IPS-NIHi11 (cell line): ENCODE measurements around the gene USP40.

Experiments
- DNase-seq: peaks from one replicate; pipeline ENCODE4 v3.0.0; 2012; ENCODE audit warnings: mixed read lengths, low spot score

USP40 gene

DNA sequence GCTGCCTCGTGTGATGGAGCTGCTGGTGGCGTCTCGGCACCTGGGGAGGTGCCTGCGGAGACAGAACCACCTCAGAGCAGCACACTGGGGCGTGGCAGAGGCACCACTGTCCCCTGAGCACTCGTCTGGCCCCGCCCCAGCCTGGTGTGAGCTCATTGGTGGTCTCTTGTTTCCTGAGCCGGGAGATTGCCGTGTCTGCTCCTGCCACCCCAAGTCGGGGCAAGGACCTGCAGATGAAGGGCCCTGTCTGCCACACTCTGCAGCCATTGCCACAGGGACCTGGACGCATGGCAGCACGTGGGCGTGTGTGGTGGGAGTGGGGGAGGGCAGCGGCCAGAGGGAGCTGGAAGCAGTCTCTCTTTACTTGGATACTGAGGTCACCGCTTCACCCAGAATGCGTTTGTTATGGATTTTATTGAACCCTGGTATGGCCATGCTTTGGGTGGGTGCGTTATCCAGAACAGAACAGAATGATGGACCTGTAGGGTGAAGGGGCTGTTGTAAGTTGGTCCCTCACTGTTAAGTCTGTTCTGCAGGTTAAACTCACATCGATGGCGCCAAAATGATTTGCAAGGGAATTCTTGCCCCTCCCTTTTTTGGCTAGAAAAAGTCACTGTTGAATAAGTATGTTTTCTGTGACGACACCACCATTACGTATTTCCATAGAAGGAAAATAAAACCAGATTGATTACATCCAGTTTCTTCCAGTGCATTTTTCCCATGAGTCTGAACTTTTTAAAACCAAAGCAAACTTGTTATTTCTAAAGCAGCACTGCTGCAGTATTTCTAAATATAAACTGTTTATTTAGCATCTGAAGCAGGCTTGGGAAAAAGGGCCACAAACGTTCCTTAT lies 92.0 kb downstream of the USP40 start:
- peak; percentile 50 for DNase-seq

DNA sequence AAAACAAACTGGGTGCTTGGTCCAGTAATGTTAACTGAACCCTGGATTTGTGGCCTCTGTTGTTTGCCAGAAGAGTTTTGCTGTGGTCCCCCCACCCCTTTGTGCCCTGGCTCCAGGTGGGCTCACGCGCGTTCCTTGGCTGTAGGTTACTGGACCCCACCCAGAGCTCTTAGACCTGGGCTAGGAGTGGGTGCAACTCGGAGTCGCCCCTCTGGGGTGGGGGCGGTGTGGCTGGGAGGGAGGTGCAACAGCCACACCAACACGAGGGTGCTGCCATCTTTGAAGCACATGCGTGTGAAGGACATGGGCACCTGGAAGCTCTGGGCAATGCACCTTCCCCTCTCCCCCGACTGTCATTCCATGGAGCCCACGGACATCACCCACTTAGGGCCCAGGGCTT lies 92.7 kb downstream of the USP40 start:
- DNase-seq = no peak

DNA sequence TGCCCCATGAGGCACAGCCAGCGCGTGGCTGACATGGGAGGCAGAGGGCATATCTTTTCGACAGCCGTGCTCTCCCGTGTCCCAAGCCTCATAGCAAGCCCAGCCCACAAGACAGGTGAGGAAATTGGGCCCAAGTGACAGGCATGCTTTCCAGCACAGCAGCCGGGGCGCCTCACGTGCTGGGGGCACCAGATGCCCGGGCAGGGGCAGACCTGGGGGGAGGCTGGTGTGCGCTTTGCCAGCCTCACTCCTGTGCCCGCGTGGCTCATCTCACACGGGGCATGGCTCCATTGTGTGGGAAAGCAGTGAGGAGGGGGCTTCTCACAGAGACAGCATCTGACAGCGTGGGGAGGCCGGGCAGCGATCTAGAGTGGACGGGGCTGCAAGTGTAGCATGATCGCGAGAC lies 93.2 kb downstream of the USP40 start:
- DNase-seq = no peak

DNA sequence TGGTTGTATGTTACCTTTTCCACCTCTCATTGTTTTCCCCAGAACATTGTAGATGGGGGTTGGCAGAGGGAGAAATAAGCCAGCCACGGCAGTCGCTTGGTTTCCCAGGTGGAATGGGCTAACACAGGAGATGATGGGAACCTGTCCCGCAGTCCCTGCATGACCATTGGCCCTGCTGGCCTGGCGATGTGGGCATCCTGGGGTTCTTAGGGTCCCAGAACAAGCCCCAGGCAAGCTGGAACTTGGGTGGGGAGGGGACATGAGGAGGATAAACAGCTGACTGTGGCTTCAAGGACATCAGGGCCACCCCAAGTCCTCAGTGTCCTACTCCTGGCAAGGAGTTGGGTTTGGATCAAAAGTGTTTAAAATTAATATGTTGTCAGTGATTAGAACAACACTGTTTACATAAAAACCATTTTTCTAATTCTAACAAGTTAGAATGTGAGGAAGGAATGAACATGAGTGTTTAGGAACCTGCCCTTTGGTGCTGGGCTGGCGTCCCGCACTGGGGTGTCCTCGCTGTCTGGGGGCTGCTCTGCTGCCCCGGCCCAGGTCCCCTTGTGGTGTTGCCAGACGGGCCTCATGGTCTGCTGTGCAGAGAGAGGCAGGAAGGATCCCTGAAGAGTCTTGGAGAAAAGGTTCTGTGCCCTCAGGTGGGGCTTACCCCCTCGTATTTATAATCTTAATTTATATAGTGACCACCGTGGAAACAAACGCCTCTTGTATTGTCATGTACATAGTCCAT lies 95.1 kb downstream of the USP40 start:
- DNase-seq = no peak

DNA sequence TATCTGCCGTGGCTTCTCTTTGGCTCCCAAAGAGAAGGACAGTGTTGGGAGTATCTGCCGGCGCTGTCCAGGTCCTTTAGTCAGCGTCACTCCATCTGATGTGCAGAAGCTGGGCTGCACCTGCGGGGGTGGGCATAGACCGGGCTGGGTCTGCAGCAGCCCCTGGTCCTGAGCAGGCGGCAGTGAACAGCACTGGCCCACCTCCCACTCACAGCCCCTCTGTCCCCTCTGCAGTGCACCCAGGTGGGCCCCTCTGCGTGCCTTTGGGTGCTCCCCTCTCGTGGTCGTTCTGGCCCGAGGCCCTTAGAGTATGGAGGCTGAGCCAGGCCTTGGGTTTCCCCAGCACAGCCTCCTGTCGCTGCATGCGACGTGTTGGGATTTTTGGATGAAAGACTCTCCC lies 95.7 kb downstream of the USP40 start:
- no peak for DNase-seq

DNA sequence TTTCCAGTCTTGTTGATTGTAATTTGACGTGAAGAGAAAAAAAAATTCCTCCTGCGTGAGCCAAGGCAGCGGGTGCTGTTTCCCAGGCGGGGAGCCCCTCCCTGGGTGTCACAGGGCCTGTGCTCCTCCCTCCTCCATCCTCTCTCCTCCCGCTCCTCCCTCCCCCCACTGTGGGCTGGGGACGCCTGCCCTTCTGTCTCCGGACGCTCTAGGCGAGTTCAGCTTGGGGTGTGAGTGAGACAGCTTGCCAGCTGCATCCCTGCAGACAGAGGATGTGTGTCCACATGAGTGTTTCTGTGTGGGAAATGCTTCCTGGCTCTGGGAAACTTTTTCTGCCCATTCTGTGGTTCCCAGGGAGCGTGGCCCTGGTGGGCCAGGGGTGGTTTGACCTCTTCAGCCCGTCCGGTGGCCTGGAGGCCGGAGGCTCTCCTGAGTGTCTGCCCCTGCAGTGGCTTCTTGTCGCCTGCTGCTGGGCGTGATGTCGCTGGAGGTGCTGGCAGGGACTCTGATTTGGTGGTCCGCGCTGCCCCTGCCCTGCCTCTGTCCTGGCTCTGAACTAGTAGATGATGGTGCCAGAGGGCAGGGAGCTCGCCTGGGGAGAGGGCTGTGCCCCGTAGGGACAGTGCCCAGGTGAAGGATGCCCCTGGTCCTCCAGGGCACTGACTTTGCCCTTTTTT lies 96.4 kb downstream of the USP40 start:
- DNase-seq = no peak

DNA sequence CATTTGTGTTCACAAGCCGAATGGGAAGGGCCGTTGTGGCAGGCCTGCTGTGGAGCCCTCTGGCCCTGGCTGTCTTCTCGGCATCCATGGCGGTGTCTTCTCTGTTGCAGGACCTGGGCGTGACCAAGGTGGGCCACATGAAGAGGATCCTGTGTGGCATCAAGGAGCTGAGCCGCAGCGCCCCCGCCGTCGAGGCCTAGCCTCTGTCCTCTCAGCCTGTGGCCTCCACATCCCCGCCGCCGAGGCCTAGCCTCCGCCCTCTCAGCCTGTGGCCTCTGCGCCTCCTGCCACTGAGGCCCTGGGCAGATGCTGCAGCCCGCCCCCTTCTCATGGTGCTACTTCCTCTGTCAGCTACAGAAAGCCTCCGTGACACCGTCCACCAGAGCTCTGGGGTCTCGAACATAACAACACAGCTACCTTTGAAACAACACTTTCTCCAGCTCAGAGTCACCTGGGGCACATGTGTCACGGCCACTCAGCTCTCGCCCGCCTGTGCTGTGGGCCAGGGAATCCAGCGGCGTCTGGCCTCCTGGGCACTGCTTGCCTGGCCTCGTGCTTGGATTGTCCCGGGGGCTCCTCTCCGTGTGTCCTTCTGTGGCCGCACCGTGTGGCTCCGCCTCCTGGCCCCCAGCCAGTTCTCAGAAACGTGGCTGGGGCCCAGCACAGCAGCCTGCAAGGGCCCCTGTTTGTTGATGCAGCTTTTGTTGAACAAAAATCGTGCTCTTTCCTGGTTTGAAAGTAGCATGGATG lies 97.1 kb downstream of the USP40 start:
- DNase-seq = no peak

DNA sequence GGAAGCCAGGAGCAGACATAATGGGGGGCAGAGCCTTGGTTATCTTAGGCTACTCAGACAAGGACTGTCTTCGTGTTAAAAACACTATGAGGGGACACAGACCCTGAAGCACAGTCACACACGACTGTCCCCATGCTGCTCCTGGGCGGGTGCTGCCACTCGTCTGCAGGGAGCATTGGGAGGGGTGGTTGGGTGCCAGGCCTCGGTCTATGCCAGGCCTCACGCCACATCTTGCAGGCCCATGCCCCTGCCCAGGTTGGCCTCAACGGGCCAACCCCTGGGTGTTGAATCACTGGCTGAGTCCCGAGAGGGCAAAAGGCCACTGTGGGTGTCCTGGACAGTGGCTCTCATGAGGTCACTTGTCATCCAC lies 97.9 kb downstream of the USP40 start:
- DNase-seq = no peak

DNA sequence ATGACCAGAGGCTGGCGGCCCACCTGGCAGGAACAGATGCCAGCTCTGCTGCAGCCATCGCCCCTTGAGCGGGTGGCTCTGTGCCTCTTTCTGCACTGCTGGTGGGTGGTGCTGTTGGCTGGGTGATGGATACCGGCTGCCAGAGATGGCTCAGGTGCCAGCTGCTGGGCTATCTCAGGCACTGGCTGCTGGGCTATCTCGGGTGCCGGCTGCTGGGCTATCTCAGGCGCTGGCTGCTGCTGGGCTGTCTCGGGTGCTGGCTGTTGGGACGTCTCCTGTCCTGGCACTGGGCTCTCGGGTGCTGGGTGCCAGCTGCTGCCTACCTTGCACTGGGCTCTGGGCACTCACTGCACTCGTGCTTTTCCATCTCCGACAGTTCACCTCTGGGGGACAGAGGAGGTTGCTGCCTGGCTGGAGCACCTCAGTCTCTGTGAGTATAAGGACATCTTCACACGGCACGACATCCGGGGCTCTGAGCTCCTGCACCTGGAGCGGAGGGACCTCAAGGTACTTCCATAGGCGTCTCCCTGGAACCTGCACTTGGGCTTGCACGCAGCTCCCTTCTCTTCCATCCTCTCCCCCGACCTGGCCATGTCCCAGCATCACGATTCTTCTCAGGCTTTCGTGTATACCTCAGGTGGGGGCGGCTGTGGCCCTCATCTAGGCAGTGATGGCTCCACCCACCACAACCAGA lies 98.4 kb downstream of the USP40 start:
- DNase-seq = no peak

DNA sequence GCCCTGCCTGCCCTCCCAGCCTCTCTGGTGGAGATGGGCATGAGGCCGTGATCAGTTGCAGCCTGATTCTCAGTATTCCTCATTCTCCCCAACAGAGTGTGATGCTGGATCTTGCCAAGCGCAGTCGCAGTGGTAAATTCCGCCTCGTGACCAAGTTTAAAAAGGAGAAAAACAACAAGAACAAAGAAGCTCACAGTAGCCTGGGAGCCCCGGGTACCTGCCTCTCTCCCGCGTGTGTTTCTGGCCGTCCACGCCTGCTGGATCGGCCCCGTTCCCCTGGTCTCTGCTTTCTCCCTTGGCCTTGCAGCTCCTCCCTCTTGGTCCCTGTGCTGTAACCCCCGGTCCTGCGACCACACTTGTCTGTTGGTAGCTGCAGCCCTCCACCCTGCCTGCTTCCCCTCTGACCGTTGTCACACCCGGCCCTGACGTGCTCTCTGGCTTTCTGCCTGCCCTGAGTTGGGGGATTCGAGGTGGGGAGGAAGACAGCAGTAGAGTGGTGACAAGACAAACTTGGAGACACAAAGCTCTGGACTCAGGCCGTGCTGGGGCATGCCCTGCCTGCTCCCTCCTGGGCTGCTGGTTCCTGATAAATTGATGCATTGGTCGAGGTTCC lies 99.5 kb downstream of the USP40 start:
- DNase-seq = no peak

DNA sequence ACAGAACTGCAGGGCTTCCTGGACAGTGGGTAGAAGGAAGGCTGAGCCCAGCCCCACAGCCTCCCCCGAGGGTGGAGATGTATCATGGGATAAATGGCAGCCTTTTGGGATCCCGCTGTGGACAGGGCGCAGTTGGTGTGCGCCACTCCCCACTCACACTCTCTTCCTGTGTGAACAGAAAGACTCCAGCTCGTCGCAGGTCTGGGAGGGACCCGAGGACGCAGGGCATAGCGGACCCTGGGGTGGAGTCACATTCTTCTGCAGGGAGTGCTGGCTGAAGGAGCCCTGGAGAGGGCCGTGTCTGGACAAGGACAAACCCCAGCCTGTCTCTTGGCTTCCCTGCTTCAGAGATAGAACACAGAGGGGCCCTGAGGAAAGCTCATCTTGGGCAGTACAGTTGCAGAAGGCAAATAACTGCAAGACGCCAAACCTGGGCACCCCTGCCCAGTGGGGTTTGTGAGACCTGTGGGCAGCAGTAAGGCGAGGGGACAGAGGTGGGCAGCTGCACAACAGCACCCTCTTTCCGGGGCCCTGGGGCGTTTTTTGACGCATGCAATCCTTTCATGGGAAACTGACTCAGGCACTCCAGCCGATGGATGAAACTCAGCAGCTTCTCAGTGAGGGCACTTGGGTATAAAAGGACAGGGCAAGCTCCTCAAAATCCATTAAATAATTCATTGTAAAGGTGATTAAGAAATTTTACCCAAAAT lies 101.9 kb downstream of the USP40 start:
- DNase-seq = no peak

DNA sequence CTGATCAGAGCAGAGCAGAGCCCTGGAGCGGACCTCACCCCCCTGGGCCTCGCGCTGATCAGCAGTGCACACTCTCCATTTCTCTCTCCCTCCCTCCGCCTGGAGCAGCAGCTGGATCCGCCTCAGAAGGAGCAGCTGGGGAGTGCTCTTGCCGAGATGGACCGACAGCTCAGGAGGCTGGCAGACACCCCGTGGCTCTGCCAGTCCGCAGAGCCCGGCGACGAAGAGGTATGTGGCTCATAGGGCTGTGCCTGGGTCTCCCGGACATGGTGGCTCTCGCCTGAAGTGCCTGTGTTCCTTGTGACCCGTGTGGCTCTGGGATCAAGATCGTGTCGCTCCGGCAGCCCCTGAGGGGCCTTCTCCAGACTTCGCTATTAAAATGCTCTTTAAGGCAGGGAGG lies 102.5 kb downstream of the USP40 start:
- DNase-seq = no peak

DNA sequence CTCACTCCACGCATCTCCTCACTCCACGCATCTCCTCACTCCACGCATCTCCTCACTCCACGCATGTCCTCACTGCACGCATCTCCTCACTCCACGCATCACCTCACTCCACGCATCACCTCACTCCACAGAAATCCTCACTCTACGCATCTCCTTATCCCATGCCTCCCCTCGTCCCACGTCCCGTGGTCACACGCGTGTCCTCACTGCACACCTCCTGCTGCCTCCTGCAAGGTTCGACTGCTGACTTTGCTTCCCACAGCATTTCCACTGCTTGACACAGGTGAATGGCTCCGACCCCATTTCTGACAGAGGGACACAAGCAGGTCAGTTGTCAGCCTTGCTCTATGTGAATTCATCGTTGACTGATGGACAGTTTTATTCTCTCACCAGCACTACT lies 103.0 kb downstream of the USP40 start:
- no peak for DNase-seq

DNA sequence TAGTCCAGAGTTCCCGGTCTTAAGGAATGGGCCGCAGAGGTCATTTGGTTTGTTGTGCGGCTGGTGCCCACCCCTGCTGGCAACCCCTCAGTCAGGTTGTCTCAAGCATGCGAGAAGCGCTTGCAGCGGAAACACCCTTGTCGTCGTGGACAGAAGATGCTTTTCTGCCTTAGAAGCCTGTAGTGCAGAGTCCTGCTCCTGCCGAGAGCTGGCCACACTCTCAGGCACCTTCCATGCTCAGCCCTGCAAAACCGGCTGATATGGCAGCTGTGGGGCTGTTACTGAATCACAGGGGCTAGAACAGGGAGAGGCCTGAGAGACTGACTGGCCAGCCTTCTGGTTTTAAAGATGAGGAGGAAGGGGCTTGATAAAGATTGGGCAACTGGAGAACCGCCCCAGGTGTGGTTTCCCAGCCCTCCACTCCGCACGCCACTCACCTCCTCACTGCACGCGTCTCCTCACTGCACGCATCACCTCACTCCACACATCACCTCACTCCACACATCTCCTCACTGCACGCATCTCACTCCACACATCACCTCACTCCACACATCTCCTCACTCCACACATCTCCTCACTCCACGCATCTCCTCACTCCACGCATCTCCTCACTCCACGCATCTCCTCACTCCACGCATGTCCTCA lies 103.6 kb downstream of the USP40 start:
- DNase-seq = no peak

DNA sequence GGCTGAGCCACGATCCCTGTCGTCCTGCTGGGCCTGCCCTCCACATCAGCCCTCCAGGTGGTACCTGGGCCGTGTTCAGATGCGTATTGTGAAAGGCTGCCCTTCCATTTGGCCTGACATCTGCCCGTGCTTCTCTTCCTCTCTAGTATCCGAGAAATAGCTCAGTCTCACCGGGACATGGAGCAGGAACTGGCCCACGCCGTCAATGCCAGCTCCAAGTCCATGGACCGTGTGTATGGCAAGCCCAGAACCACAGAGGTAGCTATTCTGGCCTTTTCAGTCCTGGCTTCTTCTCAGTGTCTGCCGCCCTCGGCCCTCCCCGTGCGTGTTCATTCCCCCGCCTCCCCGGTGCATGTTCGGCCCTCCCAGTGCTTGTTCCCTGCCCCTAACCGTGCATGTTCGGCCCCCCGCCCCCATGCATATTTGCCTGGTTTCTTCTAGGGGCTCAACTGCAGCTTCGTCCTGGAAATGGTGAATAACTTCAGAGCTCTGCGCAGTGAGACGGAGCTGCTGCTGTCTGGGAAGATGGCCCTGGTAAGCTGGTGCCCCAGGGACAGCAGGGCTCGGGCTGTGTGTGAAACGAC lies 104.3 kb downstream of the USP40 start:
- no peak for DNase-seq

DNA sequence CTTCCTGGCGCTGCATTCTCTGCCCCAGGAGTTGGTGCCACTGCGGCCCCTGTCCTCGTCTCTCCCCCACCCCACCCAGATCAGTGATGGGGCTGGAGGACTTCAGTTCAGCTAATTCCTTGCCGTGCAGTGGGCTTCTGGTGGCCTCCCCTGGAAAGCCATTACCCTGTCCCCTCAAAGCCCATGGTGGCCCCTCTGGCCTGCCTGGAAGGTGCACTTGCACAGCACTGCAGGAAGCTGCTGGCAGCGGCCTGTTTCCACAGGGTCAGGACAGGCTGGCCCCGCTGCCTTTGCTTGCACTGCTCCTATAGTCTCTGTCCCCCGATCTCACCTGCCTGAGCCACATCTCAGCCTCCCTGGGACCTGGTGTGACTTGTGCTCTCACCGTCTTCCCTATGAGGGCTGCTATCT lies 105.1 kb downstream of the USP40 start:
- no peak for DNase-seq

DNA sequence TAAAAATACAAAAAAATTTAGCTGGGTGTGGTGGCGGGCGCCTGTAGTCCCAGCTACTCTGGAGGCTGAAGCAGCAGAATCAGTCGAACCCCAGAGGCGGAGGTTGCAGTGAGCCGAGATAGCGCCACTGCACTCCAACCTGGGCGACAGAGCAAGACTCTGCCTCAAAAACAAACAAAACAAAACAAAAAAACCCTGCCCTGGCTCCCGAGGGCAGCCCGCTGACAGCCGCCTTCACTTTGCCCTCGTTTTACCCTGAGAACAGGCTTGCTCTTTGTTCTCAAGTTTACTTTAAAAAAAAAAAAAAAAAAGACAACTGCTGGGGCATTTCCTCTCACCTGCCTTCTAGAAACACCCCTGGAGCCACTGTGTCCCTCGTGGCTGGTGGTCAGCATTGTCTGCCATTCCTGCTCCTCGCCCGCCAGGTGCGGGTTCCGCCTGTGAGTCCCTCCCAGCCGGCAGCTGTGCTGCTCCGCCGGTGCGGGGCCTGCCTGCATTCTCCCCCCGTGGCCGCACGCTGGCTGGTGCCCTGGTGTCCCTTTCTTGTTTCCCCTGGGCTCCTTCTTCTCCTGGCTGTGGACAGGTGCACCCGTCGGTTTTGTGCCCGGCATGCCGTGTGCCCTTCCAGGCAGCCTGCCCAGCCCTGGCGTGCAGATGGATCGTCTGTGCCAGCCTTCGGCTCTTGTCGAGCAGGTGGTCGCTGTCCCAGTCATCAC lies 105.7 kb downstream of the USP40 start:
- no peak for DNase-seq

DNA sequence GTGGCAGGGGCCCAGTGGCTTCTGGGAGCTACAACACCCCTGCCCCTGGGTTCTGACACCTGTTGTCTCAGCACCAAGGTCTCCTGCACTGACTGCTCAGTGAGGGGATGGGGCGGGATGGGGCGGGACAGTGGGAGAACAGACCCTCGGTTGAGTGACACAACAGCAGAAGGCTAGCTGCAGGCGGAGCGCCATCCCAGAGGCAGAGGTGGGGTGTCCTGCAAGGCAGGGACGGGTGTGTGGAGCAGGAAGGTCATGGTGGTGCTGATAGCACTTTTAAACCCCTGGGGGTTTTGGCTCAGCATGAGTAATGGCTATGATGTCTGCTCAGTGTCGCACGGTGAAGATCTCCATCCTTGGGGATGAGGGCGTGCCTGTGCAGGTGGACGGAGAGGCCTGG lies 107.2 kb downstream of the USP40 start:
- no peak for DNase-seq

DNA sequence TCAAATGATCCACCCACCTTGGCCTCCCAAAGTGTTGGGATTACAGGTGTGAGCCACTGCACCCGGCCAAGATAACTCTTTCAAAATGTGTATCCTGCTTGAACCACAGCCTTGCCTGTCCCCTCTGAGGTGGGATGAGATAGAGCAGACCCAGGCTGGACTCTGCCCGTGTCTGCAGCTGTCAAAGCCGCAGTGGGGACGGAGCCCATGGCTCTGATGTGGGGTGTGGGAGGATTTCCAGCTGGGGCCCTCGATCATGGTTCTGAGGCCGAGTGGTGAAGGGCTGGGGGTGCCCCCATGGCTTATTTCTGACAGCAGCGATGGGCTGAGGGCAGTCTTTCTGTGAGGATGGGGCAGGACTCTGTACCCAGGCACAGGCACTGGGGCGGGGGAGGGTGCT lies 107.8 kb downstream of the USP40 start:
- no peak for DNase-seq
